SK-N-SH treated with all-trans-retinoic acid at 6 μM for 48 hours (cell line): ENCODE results near the gene PLCH2.

Experiments used
- GLIS3 ChIP-seq: fragments of 250-450 bp; sonication (Bioruptor Pico); IDR thresholded peaks from 2 replicates; pipeline ENCODE4 v1.5.0; 2020; ENCODE audit warnings: mild to moderate bottlenecking, moderate library complexity
- POU6F1 ChIP-seq: fragments of 250-450 bp; sonication (Bioruptor Pico); IDR thresholded peaks from 2 replicates; pipeline ENCODE4 v1.8.0; 2021; ENCODE audit warnings: low read depth, mild to moderate bottlenecking, moderate library complexity, borderline replicate concordance
- ZC3H10 ChIP-seq: fragments of 250-450 bp; sonication (Bioruptor Pico); IDR thresholded peaks from 2 replicates; pipeline ENCODE4 v1.5.1; 2021; ENCODE audit warnings: mild to moderate bottlenecking, moderate library complexity

- no peak for TF ChIP-seq GLIS3 (CRISPR knock-in tag)
- TF ChIP-seq ZC3H10 = no peak
- TF ChIP-seq POU6F1 (CRISPR knock-in tag) = no peak
Measured at GRCh38 chr1:2495546-2495945, 19.5 kb downstream of the PLCH2 start.
